ENCODE measurements around the gene AKT1S1. TPM values are rescaled to one million over a fixed set of nuclear protein-coding genes. Genes with fewer than 3 reads are reported as not detected.
"Not testable (repeated sequence)": the region's sequence is repeated elsewhere in the genome, so short reads cannot be mapped to it uniquely, and the experiment has no call there.

The AKT1S1 gene
- total RNA-seq, 4 donors from 2014 or later, result 15.4 to 30.6 (median 21.9) TPM

DNA sequence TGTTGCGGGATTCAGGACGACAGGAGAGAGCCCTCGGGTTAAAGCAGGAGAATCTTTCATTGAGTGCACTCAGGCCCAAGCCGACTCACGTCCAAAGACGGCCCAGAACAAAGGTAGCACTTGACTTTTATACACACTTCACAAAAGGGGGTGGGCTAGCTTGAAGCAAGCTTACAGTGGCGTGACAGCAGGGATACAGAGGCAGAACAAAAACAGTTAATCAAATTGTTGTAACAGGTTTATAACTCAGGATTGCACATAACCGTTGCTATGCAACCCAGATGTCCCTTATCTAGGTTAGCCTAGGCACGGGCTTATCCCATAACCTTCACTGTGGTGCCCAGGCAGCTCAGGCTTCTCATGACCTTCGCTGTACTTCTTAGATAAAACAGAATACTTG is 57.0 kb downstream of the AKT1S1 start:
- intact Hi-C loops (cut with DNase I), result no loop called here
- Histone ChIP-seq H3K4me3 (no peak overlapping the region), H3K27me3 (no peaks in the 10 kb centered on the region), H3K27ac (replicated peaks in 1 of 4) (no peak overlapping the region), H3K4me1 (peaks cover 27 to 29% (median 29%) of the 10 kb centered on the region in 4 donors), H3K9me3 (no peaks in the 10 kb centered on the region), H3K36me3 (peaks cover 7 to 35% (median 20%) of the 10 kb centered on the region in 4 donors)
- TF ChIP-seq EP300 (IDR thresholded peaks at IDR 0.05), result no peak
- no peak for TF ChIP-seq POLR2AphosphoS5 (IDR thresholded peaks at IDR 0.05)
- 85% methylated on average over 10 of the region's 10 CpGs for WGBS
- DNase-seq (ENCODE audit: extremely low spot score), result no peak

DNA sequence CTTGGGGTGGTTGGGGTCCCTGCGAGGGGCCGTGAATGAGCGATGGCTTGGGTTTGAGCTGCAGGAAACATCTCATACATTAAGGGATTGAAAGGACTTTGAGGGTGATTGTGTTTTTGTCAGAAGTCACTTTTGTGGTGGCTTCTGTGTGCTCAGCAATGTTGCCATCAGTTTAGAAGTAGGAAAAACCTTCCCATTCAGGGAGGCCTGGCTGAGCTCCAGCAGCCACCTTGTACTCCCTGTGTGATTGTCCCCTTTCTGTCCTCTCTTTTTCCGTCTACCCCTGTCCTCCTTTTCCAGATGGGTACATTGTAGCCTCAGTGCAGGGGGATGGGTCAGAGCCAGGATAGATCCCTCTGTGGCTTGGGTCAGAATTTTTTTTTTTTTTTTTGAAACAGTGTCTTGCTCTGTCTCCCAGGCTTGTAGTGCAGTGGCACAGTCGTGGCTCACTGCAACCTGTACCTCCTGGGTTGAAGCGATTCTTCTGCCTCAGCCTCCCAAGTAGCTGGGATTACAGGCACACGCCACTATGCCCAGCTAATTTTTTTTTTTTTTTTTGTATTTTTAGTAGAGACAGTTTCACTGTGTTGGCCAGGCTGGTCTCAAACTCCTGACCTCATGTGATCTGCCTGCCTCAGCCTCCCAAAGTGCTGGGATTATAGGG is 57.6 kb downstream of the AKT1S1 start:
- H3K9me3 ChIP-seq; H3K27ac ChIP-seq (replicated peaks in 1 of 4); DNase-seq (ENCODE audit: extremely low spot score); H3K27me3 ChIP-seq: not testable (repeated sequence)
- Histone ChIP-seq H3K4me3 (peak overlapping the region; percentile 62 to 93 (median 79)), H3K36me3 (peaks cover 7 to 33% (median 20%) of the 10 kb centered on the region in 4 donors), H3K4me1 (peaks cover 27 to 29% (median 29%) of the 10 kb centered on the region in 4 donors)
- intact Hi-C loops (cut with DNase I), result loop anchor here (5.0 kb wide), 1 partner anchor 33 kb away; the partner anchor contains the start of gene PTOV1
- 73% methylated on average over 7 of the region's 7 CpGs for WGBS

Small RNA genes lying within 50 kb of the gene (small RNA-seq; reads per million reads assigned to genes)
- gene MIR4749, result 0 to 0.08 (median 0) reads per million in 3 donors

Other genes with a start within 250 kb of the AKT1S1 start
- 100 to 1,000 TPM; 134 to 205 (median 187) TPM for gene RRAS, start 237.2 kb downstream of the AKT1S1 start, total RNA-seq
- 10 to 100 TPM; 19.2 to 50.9 (median 30.9) TPM for gene SCAF1, start 235.1 kb downstream of the AKT1S1 start, total RNA-seq
- gene IRF3, start 211.5 kb downstream of the AKT1S1 start, total RNA-seq, result 10 to 100 TPM; 38.8 to 61.7 (median 56.7) TPM
- 1 to 10 TPM; 4.2 to 9.9 (median 6.0) TPM for gene BCL2L12, start 211.4 kb downstream of the AKT1S1 start, total RNA-seq
- 100 to 1,000 TPM; 102 to 191 (median 144) TPM for gene PRMT1, start 200.1 kb downstream of the AKT1S1 start, total RNA-seq
- gene ADM5, start 187.8 kb downstream of the AKT1S1 start, total RNA-seq, result 1 to 10 TPM in 3 of 4 donors, under 1 TPM in 1; 0.83 to 4.1 (median 2.5) TPM
- 1 to 10 TPM; 2.7 to 6.6 (median 3.9) TPM for gene CPT1C, start 186.2 kb downstream of the AKT1S1 start, total RNA-seq
- gene TSKS, start 114.0 kb downstream of the AKT1S1 start, total RNA-seq, result under 1 TPM in 1 of 4 donors, not detected in 3; 0.57 TPM
- 100 to 1,000 TPM in 1 of 4 donors, 10 to 100 TPM in 3; 56.9 to 114 (median 87.8) TPM for gene AP2A1, start 110.4 kb downstream of the AKT1S1 start, total RNA-seq
- 10 to 100 TPM; 14.1 to 38.0 (median 23.4) TPM for gene FUZ, start 64.1 kb downstream of the AKT1S1 start, total RNA-seq
- 10 to 100 TPM; 22.5 to 36.0 (median 34.1) TPM for gene MED25, start 59.1 kb downstream of the AKT1S1 start, total RNA-seq
- 100 to 1,000 TPM in 1 of 4 donors, 10 to 100 TPM in 3; 60.5 to 102 (median 84.4) TPM for gene PTOV1, start 26.2 kb downstream of the AKT1S1 start, total RNA-seq
- gene PNKP, start 9.8 kb downstream of the AKT1S1 start, total RNA-seq, result 10 to 100 TPM; 21.4 to 43.7 (median 27.8) TPM
- gene TBC1D17, start 347 bp upstream of the AKT1S1 start, total RNA-seq, result 10 to 100 TPM; 35.1 to 60.9 (median 44.0) TPM
- under 1 TPM in 2 of 4 donors, not detected in 2; 0.34 to 0.50 TPM for gene IL4I1, start 19.5 kb upstream of the AKT1S1 start, total RNA-seq
- 10 to 100 TPM; 12.0 to 22.0 (median 14.4) TPM for gene ATF5, start 51.9 kb upstream of the AKT1S1 start, total RNA-seq
- gene NUP62, start 52.1 kb upstream of the AKT1S1 start, total RNA-seq, result 10 to 100 TPM; 27.0 to 44.3 (median 35.9) TPM
- gene SIGLEC11, start 83.8 kb upstream of the AKT1S1 start, total RNA-seq, result 1 to 10 TPM in 2 of 4 donors, under 1 TPM in 2; 0.50 to 2.9 (median 1.4) TPM
- 10 to 100 TPM; 20.8 to 27.5 (median 25.5) TPM for gene VRK3, start 148.0 kb upstream of the AKT1S1 start, total RNA-seq
- gene ZNF473, start 148.7 kb upstream of the AKT1S1 start, total RNA-seq, result 1 to 10 TPM; 5.9 to 8.4 (median 7.3) TPM

Data from esophagus muscularis mucosa (tissue), 4 donors.